ENCODE measurements around the gene ENO3.

The ENO3 gene

DNA sequence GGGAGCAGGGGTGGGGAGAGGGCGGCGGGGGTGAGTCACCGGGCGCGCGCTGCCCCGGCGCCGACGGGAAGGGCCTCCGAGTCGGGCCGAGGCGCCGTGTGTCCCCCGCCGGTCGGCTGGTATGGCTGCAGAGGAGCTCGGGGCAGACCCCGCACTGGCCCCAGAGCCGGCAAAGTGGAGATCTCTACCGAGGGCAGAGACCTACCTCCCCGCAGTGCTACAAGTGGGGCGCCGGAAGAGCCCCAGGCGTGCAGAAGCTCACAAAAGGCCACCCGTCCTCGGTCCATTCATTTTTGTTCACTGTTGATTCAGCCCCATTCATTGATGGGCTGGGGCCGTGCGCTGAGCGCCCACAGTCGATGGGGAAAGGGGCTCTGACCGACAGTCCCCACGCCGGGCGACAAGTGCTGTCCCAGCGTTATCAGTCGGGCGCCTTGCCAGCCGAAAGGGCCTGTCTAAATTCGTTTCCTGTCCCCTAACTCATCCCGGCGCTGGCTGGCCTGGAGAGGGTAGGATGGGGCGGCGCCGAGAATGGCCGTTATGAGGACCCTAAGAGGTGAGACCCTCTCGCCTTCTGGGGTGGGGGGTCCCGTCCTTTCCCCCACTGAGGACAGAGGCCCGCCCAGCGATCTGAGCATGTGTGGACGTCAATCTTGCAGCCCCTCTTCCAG, 709 bp upstream of the ENO3 start:
- no peak for DNase-seq

DNA sequence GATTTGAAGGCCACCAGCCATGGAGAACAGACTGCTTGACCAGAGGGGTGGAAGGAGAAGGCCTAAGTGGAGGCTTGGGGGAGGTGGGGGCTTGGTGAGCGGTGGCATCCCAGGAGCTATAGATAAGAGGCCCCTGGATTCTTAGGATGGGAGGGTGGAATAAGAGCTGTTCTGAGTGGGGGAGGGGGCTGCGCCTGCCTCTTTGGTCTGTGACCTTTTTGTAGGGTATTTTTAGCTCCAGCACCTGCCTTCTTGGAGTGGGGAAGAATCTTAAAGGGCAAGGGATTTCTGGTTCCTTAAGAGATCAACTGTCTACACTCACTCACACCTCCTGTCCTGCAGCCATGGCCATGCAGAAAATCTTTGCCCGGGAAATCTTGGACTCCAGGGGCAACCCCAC, 567 bp downstream of the ENO3 start:
- no peak for DNase-seq

DNA sequence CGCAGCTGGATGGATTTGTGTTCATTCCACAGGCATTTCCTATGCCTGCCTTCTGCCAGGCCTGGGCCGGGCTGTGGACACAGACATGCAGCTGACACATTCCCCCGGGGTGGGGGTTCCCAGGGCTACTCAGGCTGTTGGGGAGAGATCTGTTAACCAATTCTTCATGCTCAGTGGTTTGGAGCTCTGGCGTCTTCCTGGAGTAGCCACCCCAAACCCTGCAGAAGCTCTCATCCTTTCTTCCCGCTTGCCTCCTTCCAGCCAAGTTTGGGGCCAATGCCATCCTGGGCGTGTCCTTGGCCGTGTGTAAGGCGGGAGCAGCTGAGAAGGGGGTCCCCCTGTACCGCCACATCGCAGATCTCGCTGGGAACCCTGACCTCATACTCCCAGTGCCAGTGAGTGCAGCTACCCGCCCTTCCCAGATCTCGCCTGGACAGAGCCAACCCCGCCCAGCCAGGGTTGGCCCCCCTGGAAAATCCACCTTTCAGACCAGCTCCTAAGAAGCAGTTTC, 2.6 kb downstream of the ENO3 start:
- DNase-seq: no peak

DNA sequence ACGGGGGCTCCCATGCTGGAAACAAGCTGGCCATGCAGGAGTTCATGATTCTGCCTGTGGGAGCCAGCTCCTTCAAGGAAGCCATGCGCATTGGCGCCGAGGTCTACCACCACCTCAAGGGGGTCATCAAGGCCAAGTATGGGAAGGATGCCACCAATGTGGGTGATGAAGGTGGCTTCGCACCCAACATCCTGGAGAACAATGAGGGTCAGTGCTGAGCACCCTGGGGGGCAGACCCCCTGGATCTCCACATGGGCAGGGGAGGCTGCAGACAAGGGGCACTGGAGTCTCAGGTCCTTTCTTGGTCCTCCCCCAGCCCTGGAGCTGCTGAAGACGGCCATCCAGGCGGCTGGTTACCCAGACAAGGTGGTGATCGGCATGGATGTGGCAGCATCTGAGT, 4.2 kb downstream of the ENO3 start:
- DNase-seq: no peak

DNA sequence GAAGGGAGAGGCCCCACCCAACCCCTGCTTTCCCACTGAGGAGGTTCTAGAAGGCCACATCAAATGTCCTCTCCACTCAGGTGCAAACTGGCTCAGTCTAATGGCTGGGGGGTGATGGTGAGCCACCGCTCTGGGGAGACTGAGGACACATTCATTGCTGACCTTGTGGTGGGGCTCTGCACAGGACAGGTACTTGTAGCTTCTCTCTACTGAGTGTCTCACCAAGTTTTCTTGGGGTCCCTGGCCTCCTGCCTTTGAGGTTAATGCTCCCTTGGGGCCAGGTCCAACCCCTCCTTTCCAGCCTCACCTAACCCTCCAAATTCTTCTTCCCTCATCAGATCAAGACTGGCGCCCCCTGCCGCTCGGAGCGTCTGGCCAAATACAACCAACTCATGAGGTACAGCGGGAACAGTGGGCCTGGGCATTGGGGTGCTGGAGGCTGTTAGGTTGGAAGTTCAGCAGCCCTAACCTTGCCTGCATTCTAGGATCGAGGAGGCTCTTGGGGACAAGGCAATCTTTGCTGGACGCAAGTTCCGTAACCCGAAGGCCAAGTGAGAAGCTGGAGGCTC, 5.7 kb downstream of the ENO3 start:
- no peak for DNase-seq

DNA sequence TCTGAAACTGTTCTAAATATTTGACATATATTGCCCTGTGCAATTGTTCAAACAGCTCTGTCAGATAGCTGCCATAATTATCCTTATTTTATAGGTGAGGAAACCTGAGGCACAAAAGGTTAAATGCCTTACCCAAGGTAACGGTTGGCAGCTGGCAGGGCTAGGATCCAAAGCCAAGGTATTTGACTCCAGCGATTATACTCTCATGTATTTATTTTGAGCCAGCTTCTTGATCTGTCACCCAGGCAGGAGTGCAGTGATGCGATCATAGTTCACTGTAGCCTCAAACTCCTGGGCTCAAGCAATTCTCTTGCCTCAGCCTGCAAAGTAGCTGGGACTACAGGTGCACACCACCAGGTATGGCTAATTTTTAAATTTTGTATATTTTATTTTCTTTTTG, 7.2 kb downstream of the ENO3 start:
- no peak for DNase-seq

DNA sequence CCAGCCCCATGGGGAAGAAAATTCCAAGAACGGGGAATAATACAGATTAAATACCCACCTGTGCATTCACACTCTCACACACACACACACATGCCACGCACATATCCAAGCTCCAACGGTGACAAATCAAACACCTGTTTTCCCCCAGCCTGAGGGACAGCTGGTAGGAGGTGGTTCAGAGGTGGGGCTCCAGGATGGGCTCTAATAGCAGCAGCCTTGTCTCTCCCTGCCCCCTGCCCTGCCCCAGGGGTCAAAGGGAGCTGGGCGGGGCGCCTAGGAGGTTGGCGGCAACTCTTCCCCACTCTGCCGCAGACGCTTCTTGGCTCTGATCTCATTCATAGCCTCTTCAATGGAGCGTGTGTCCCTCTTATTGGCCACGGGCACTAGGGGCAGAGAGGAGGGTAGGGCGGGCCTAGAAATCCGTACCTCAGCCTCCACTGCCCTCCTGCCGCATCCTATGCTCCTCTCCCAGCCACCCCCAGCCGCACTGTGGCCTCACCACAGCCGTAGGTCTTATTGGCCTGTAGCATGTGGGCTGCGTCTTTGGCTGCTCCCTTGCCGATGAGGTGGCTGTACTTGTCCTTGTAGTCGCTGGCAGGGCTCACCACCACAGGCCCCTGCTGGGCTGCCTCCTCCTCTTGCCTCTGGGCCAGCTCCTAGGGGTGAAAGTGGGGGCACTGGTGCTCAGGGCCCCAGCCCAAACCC, 8.5 kb downstream of the ENO3 start:
- no peak for DNase-seq

DNA sequence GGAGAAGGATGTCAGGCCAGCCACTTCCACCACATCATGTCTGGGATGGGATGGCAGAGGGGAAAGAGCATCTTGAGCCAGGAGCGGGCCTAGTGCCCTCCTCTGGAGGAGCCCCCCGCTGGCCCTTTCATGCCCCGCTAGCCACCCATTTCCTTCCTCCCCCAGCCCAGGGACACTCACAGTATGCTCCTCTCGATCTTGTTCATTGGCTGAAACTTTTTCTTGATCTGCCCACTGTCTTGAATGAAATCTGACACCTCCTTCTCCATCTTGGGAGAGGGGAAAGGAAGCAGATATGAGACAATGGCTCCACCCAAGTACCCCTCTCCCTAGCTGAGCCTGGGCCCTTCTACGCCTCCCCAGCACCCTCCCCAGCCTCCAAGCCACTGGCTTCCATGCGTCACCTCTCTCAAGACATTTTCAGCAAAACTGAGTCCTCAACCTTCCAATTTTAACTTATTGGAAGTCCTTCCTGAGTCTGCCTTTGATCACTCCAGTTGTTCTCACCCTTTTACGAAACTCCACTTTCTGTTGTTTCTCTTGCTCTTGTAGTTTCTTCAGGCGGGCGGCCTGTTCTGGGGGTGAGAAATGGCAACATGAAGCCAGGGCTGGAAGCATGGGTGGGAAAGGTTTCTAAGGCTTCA, 9.5 kb downstream of the ENO3 start:
- DNase-seq: no peak

DNA sequence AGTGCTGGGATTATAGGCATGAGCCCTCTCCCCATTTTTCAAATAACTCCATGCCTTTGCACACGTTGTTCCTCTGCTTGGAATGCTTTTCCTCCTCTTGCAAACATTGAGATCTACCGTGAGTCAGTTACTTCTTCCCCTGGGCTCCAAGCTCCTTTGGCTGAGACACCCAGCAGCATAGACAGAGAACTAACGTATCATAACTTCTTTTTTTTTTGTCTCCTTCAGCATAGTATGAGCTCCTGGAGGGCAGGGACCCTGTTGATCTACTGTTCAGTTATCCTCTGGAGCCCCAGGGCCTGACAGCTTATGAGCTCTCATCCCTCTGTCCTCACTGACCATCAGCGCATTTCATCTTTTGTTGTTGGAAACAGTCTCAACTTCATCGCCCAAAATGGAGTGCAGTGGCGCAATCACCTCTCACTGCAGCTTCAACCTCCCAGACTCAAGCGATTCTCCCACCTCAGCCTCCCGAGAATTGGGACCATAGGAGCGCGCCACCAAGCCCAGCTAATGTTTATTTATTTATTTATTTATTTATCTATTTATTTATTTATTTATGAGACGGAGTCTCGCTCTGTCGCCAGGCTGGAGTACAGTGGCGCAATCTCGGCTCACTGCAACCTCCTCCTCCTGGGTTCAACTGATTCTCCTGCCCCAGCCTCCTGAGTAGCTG, 14.5 kb downstream of the ENO3 start:
- DNase-seq: no peak

DNA sequence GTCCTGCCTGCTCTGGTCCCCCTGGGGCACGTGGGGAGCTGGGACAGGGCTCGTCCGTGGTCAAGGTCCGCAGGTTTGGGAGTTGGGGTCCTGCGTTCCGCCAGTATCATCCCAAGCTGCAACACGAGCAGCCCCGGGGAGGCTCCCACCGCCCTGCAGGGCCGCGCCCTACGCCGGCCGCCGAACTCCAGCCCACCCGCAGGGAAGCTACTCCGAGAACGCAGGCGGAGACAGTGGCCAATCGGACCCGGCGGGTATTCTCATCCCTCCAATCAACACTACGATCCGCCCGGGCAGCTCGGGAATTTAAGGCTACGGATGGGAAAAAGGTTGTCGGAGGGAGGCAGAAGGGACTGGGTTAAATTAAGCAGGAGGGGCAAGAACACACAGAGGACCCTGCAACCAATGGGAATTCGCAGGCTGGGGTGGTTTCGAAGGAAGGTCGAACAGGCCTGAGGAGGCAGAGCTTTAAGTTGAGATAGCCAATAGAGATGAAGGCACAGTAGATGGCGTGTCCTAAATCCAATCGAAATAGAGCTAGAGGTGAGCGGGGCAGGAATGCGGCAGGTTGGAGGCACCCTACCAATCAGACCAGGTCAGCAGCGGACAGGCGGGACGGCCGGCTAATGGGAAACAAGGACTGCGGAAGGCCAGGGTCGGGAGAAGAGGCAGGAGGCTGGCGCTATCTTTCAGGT, 16.1 kb downstream of the ENO3 start:
- peak; percentile 97 to 98 for DNase-seq

DNA sequence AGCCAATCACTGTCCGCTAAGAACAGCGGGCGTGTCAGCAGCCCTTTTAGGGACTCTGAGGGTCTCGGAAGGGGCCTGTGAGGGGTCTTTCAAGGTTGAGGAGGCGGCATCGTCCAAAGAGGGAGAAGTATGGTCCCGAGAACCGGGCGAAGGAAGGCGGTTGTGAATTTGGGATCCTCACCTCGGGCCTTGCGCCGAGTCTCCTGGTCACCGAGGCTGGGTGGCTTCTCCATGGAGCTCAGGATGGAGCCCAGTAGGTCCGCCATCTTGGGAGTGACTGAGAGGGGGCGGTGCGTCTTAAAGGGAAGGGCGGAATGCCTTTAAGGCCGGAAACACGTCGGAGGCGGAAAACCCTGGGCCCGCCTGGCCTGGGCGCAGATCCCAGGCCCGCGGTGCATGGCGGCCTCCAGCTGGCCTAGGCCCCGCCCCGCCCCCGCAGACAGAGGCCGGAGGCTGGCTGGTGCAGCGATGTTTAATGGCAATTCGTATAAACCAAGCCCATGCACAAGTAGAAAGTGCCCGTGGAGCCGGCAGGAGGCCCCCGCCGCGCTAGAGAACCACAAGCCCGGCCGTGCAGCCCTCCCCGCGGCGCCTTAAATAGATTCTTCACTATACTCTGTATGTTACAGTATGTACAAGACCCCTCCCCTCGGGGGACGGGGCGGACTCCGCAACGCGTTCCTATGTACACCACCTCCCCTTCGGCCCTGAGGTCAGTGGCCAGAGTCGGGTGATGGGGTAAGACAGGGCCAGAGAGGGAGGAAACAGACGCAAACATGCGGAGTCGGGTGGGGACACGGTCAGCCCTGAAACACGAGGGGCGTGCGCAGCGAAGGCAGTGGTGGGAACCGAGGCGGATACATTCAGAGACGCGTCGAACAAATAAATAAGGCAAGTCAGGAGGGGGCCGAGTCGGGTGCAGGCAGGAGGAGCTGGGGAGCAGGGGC, 16.9 kb downstream of the ENO3 start, which contains the start of gene SPAG7:
SPAG7 (minus strand) TSS at position 279 of the 947 bp plus-strand sequence; CDS start at position 266, 13 bp downstream.
- DNase-seq: peak; percentile 89 to 94

DNA sequence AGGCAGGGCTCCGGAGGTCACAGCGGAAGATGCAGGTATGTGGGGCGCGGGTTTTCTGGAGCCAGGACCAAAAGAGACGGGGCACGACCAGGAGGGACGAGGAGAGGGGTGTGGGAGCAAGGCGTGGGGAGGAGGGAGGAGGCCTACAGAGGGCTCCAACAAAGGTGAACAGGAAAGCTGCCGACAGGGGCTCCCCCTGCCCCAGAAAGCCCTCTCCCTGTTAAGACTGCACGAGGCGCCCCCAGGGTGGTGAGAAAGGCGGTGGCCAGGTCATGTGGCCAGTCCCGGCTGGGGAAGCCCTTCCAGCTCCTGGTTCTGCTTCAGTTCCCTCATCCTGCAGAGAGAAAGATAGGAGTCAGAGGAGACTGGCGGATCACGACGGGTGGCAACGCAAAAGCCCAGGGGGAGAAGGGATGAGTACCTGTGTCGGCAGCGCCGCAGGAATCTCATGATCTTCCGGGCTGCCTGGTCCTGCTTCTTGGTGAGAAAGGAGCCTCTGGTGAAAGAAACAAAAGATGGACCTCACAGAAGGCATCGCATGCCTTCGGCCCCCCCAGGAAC, 17.6 kb downstream of the ENO3 start:
- no peak for DNase-seq

DNA sequence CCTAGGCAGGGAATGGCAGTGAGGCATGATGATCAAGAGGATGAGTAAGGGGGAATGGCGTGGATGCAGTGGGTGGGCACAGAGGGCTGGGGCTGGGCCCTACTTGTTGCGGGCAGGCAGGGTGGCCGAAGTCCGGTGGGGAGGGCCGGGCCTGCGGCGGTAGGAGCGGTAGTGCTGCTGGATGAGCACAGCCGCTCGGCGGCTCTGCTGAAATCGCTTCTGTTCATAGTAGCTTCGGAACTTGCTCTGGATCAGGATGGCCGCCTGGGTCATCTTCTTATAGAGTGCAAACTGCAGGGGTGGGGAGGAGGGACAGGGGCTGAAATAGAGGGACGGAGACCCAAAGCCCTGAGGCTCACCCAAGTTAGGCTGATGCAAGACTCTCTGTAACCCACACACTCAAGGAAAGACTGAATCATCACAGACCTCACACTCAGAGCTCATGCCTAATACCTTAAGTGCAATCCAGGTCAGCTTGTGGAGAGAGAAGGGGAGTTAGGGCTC, 18.2 kb downstream of the ENO3 start:
- no peak for DNase-seq

DNA sequence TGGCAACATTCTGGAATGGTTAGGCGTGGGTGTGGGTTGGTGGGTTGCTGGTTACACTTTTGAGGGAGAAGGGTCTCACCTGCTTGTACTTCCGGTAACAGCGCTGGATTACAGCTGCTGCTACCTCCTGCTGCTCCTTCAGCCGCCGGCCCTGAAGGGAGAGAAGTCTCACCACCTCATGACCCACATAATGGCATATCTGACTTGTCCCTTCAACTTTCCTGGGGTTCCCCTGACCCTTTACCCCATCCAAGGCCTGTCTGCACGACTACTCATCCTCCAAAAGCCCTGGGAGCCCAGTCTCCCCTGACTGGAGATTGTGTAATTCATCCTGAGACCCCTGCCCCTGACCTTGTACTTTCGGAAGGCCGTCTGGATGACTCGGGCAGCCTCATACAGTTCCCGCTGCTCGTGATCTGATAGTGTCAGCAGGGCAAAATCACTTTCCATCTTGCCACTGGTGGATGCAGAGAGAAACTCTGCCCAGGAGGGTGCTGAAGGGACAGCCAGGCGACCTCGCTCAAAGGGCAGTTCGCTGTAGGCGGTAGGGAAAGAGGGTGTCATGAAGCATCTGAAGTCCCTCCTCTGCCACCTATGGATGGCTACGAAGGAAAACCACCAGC, 18.7 kb downstream of the ENO3 start:
- no peak for DNase-seq

DNA sequence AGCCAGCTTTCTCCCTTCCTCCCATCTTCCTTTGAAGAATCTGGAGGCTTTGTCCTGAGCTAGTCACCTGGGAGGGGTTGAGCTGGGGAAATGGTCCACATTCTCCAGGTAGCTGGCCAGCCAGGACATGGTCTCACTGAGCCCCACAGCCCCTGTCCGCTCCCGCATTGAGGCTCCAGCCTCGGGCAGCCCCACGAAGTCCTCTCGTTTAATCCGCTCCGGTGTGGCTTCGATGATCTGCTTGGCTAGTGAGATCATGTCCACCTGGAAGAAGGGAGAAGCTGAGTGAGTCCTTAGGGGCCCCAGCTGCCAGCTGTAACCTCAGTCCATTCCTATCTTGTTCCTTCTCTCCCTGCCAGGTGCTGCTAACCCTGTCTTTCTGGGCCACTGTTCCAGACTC, 19.4 kb downstream of the ENO3 start:
- DNase-seq: no peak

DNA sequence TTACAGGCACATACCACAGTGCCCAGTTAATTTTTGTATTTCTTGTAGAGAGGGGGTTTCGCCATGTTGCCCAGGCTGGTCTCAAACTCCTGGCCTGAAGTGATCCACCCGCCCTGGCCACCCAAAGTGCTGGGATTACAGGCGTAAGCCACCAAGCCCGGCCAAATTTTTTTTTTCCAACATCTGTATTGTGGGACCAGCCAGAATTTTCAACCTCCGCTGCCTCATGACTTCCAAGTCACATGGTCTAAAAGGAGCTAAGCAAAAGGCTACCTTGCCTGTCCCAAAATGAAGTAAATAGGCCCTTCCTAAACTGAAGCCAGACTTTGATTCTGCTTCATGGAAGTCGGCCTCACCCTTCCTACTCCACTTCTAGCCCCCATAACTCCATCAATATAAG, 20.9 kb downstream of the ENO3 start:
- no peak for DNase-seq

DNA sequence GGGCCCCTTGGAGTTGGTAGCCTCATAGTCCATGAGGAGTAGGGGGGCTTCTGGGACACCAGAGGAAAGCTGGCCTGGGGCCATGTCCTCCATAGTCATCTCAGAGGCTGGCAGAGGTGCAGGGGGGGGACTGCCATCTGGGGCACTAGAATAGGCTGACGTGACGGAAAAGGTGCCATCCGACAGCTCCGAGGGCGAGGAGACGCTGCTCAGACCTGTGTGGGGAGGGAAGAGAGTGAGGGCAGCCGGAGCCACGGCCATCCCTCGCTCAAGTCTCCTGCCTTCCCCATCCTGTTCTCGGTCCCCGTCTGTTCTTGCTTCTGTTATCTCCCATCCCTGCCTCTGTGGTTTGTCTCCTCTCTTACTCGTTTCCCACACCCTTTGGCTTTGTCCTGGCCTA, 21.4 kb downstream of the ENO3 start:
- no peak for DNase-seq

DNA sequence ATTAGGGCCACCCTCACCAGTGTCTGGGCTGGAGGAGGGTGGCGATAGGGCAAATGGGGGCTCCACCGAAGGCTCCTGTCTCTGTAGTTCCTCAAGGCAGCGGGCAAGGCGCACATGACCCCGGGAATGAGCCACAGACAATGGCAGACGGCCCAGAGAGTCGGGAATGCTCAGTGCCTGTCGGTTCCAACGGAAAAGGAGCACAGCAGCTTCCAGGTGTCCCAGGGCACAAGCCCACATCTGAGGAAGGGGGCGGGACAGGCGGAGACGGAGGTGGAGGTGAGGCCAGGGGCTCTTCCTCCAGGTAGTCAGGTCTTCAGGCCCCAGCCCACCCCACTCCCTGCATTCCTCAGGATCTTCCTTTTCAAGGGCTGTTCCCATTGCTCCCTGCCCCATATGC, 21.8 kb downstream of the ENO3 start:
- DNase-seq: no peak

DNA sequence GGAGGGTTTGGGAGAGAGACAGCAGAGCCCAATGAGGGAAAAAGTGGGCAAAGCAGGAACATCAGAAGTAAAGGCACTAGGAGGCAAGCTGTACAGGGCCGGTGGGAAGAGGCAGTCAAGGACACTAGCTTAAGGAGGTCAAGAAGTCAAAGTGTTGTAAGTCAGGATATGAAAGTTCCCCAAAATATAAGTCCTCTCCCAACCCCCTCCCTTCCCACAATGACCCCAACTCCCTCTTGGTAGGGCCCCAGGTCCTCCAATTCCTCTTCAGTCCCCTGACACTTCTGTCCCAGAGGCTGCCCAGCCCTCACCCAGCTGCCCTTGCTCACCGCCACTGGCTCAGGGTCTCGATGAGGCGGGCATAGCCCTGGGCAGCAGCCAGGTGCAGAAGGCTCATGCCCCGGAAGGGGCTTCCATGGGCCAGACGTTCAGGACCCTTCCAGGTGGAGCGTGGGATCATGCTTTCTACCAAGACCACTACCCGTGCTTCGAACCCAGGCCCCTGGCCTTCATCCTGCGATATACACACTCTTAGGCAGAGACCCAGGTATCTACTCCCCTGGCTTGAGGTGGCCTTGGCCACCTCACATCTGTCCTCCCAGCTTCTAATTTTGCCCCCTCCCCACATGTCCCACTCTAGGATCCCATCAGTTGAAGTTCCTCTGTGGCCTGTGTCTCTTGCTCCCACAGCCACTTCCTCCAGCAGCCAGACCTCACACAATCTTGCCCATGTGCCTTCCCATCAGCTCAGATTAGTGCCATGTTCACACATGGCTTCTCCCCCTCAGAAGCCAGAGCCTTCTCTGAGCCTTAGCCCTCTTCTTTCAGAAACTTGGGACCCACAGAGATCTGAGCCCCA, 22.6 kb downstream of the ENO3 start:
- DNase-seq: no peak

All from NCI-H446 (cell line).